Dermis microvascular lymphatic vessel endothelial cell (primary cell): ENCODE measurements around the gene TANGO6. TPM values are rescaled to one million over a fixed set of nuclear protein-coding genes. Genes with fewer than 3 reads are reported as not detected.

Experiments used
- DNase-seq, 2 donors: peaks; one replicate each; pipeline versions ENCODE4 v3.0.0 to v3.0.0-alpha.2; 2010; ENCODE audit warnings: low read depth in 2 of 2
- total RNA-seq: library from RNA; depleted of rRNA; stranded (reverse); fragments of >200 nt; gene quantifications from 2 replicates; pipeline ENCODE4 v1.2.1, GENCODE V29; 2014

Gene TANGO6
- total RNA-seq, 1 donor from 2014 or later, result 15.1 TPM

DNA sequence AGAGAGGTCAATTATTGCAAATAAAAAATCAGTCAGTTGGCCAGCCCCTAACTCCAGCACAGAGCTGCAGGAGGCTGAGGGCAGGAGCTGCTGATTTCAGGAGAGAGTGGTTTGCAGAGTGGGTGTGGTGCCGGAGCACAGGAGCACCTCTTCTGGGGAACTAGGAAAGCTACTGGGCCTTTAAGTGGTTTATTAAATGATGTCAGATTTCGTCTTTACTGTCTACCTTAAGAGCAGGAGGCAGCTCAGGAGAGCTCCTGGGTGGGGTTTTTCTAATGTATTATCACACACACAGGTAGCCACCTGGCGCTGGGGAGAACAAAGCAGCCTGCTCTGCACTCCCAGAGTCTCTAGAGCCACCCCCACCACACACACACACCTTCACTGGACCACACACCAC lies 250.6 kb downstream of the TANGO6 start:
- DNase-seq, result no peak

- no peak for DNase-seq
Measured at GRCh38 chr16:69094501-69094900, 251.2 kb downstream of the TANGO6 start.

DNA sequence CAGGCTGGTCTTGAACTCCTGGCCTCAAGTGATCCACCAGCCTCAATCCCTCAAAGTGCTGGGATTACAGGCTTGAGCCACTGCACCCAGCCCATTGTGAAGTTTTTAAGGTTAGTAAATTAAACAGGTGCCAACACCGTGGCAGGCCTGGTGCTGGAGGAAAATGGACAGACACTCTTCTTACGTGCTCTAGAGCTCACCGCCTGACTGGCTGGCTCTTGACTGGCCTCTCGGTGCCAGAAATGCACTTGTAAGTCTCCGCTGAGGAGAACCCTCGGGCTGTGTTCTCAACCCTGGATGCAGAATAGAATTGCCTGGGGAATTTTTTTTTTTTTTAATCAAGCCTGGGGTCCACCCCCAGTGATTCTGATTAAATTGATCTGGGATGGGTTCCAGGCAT lies 251.9 kb downstream of the TANGO6 start:
- DNase-seq, result no peak

DNA sequence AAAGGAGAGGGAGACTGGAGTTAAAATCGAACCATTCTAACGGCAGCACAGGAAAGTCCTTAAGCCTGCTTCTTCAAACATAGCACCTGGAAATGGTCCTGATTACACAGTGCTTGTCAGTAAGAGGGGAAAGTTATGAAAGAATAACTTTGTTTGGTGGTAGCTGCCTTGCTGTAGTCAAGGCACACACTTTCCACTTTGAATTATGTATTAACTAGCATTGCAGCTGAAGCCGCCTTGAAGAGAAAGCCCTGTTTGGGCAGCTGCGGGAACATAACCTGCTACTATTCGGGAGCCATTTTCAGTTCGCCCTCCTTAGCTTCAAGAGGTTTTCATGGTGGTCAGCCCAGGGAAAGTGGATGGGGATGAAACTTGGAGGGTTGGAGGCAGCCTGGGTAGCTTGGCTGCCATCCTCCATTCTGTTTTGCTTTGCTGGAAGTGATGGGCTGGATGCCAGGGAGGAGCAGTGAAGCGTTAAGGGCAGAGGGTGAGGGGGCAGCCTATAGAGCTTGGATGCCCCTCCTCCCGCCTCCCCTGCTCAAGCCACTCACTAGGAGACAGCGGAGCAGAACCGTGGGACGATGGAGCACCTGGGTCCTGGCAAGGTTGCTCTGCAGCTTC lies 256.9 kb downstream of the TANGO6 start:
- DNase-seq, result no peak

DNA sequence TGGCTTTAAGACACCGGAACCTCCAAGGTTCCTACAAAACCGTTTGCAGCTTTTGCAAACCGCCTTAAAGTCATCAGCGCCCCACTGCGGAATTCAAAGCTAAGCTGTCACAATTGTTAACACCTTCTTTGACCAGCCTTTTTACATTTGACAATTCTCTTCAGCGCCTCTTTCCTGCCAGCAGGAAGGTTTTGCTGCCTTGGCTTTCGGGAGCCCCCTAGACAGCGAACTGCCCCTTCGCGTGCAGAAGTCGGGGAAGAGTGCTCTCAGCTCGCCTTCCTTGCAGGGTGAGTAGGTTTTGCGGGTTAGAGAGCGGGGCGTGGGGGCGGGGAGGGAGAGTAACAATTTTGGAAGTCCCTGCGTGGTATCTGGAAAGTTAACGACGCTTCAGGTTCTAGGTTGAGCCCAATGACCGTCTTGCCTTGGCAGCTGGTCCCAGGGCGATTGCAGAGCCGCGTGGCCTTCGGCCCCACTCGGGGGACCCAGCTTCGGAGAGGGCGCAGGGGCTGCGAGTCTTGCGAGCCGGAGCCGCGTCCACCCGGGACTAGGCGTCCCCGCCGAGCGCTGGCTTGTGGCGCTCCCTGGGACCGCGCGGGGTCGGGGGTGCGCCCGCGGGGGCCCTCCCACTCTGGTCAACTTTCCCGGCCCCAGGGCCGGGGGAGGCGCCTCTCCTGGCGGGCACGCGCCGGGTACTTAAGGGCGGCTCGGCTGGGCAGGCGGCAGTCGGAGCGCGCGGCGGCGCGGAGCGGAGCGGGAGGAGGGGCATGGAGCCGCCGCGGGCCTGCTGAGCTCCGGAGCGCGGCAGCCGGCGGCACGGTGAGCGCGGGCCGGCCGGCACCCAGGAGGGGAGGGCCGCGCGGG lies 262.4 kb downstream of the TANGO6 start, which contains the start of gene HAS3:
Gene HAS3, plus strand, starts transcription at position 153 of the 861 bp plus-strand sequence. CDS start 3,743 bp downstream, outside the sequence.
- DNase-seq, result peak in 1 of 2 donors; percentile 74

DNA sequence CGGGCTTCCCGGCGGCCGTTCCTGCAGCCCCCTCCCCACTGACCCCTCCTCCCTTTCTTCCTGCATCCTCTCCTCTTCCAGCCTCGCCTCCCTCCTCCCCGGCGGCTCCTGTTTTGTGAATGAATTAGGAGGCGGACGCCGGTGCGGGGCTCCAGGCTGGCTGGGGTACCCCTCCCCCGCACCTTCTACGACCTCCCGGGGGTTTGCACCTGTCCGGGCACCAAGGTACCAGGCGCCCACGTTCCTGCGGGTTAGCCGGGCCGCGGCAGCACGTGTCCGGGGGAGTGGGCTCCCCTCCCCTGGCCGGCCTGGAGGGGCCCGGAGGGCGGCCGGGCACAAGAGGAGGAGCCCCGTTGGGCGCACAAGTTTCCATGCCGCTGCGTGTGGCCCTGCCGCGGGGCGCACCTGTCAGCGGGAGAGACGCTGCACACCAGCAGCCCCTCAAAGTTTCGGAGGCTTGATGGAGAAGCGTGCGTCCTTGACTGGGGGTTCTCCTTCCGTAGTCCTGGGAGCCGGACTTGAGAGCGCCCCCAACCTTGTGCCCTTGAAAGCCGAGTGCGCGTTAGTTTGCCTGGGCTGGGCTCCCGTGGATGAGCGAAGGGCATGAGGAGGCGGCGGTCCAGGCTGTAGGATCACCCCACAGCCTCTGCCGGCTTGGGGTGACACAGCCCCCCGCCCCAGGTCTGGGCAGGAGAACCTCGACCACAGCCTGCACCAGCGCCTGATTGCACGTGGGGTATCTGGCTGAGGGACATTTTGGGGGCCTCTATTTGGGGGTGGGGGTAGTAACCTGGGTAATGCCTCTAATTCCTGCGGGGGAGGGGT lies 263.4 kb downstream of the TANGO6 start:
- no peak for DNase-seq

GRCh38 chr16:69107316-69107962 lies 264.1 kb downstream of the TANGO6 start:
- DNase-seq, result peak in 1 of 2 donors; percentile 47

- no peak for DNase-seq
Measured at GRCh38 chr16:69108064-69108904, 265.0 kb downstream of the TANGO6 start.

DNA sequence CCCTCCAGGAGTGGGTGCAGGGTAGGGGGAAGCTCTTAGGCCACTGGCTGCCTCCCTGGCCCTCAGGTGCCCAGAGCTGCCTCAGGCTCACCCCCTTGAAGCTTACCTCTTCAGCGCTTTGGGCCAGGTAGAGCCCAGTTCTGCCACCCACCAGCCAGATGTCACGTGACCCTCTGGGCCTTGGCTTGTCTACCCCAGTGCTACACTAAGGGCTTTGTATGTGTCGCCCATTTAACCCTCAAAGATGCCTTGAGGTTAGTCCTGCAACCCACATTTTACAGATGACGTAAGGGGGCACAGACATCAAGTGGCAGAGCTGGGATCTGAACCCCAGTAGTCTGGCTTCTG lies 265.5 kb downstream of the TANGO6 start:
- DNase-seq, result no peak

DNA sequence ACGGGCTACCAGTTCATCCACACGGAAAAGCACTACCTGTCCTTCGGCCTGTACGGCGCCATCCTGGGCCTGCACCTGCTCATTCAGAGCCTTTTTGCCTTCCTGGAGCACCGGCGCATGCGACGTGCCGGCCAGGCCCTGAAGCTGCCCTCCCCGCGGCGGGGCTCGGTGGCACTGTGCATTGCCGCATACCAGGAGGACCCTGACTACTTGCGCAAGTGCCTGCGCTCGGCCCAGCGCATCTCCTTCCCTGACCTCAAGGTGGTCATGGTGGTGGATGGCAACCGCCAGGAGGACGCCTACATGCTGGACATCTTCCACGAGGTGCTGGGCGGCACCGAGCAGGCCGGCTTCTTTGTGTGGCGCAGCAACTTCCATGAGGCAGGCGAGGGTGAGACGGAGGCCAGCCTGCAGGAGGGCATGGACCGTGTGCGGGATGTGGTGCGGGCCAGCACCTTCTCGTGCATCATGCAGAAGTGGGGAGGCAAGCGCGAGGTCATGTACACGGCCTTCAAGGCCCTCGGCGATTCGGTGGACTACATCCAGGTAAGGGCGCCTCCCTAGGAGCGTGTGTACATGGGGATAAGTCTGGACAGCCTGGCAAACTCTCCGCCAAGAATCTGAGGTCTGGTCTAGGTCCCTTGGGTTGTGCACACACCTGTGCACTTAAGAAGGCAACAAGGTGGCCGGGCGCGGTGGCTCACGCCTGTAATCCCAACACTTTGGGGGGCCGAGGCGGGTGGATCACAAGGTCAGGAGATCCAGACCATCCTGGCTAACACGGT lies 266.3 kb downstream of the TANGO6 start:
- DNase-seq, result no peak

DNA sequence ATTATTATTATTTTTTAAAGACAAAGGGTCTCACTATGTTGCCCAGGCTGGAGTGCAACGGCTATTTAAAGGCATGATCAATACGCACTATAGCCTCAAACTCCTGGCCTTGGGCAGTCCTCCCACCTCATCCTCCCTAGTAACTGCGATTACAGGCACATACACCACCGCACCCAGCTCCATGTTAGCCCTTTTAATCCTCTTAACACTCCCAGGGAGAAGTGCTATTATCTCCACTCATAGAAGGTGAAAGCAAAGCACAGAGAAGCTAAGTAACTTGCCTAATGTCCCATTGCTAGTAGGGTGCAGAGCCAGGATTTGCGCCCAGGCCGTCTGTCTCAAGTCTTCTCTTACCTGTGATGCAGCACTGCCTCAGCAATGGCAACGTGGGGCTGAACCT lies 267.1 kb downstream of the TANGO6 start:
- DNase-seq, result no peak

GRCh38 chr16:69111216-69111875 lies 268.0 kb downstream of the TANGO6 start:
- DNase-seq, result no peak

DNA sequence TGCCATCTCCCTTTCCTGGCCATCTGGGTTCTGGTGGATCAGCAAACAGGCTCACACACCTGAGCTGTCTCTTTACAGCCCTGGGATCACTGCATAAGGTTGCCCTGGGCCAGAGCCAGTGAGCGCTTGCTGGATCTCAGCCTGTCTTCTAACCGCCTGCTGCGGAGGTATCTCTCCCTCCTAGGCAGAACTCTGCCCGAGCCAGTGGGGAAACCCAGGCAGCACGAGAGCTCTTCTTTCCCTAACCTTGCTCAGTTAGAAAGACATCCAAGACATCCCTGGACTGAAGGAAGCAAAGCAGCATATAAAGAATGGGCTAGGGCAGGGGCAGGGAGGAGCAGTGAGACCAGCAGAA lies 268.5 kb downstream of the TANGO6 start:
- DNase-seq, result no peak

DNA sequence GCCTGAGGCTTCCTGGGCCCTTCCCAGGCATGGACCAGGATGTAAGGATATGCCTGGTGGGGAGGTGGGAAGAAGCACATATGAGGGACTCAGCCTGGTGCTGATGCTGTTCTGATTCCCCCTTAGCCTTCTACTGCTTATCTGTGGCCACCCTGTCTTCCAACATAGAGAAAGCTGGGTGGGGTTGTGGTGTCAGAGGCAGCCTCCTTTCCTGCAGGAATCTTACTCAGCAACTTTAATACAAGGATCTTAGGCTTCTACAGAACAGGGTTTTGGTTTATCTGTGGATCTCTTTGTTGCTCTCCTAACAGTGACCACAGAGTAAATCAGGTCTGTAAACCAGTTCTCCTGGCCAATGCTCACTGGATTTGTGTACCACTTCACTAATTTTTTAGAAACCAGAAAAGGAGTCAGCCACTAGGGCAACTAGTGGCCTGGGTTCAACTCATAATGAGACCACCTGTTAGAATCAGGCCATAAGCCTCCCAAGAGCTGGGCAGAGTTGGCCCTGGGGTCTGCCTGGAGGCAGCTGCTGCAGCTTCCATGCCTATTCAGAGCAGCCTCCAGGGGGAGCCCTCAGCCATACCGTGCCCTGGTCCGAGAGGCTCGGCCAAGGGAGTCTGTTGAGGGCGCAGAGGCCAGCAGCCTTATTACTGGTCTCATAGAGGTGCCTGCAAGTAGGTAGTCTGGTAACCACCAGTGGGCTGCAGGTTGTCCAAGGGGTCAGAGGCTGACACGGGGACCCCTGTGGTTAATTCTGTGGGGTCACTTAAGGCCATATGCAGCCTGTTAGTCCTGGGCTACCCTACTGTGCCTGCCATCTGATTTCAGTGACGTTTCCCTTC lies 269.2 kb downstream of the TANGO6 start:
- peak; percentile 30 to 70 for DNase-seq

DNA sequence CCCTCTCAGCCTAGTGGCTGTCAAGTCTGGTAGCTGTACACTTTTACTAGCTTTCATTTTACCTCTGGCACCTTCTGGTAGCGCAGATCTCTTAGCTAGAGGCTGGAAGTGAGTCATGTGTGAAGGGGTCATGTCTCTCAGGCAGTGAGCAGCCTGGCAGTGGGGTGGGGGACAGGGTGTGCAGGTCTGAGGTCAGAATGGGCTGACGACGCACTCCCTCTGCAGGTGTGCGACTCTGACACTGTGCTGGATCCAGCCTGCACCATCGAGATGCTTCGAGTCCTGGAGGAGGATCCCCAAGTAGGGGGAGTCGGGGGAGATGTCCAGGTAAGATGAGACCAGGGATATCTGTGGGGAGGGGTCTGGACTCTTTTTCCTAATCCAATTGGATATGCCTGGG lies 269.9 kb downstream of the TANGO6 start:
- no peak for DNase-seq

- DNase-seq, result no peak
Measured at GRCh38 chr16:69114346-69114975, 271.1 kb downstream of the TANGO6 start.

- no peak for DNase-seq
Measured at GRCh38 chr16:69114976-69115355, 271.6 kb downstream of the TANGO6 start.

DNA sequence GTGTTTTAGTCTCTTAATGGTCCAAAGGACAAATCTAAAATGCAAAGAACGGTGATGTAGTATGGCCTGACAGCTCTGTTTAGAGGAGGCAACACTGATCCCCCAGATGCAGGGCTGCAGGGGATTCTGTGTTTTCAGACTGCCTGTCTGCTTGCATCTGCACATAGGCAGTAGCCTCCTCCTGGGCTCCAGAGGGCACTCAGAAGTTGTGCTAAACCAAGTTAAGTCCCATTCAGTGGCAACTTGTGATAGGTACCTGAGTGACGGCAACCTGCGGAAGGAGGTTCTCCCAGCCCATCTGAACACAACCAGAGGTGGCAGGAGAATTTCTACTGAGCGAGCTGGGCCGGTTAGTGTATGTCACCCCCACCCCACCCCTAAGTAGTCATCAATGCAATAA lies 272.0 kb downstream of the TANGO6 start:
- DNase-seq, result no peak
